OCI-LY7 (cell line): ENCODE results near the gene CRYBB1.

Source experiments
- CTCF ChIP-seq: fragments of 200-600 bp; sonication (generic); conservative IDR thresholded peaks from 2 replicates; pipeline ENCODE4 v1.5.1; 2014; ENCODE audit warnings: mild to moderate bottlenecking, antibody characterized with exemption, low read length, moderate library complexity, mixed read lengths
- EZH2phosphoT487 ChIP-seq: fragments of 200-600 bp; sonication (generic); IDR thresholded peaks from 2 replicates; pipeline ENCODE4 v1.6.1; 2018; ENCODE audit warnings: low read depth, borderline replicate concordance, mild to moderate bottlenecking, mixed run types, antibody characterized with exemption, low read length, moderate library complexity, mixed read lengths

- TF ChIP-seq CTCF (peak; percentile 18; the same call in 1 of the 2 replicates), EZH2phosphoT487 (no peak)
Measured at GRCh38 chr22:26566994-26567393, 50.8 kb downstream of the CRYBB1 start.
